ENCODE data around the gene TSPAN8. TPM values are rescaled to one million over a fixed set of nuclear protein-coding genes. Genes with fewer than 3 reads are reported as not detected.
"Not testable (repeated sequence)": the region's sequence is repeated elsewhere in the genome, so short reads cannot be mapped to it uniquely, and the experiment has no call there.

TSPAN8 gene
- total RNA-seq, 1 donor from 2014 or later, result 0.42 TPM

- H3K4me3 ChIP-seq (ENCODE audit: low read depth, low read length), result no peak overlapping the region
- TF ChIP-seq CTCF (IDR thresholded peaks at IDR 0.05; ENCODE audit: insufficient read depth, low read length, poor library complexity, severe bottlenecking), result no peak
- no peaks in the 10 kb centered on the region for H3K27me3 ChIP-seq (ENCODE audit: control insufficient read depth, insufficient read depth, low read length)
- DNase-seq (ENCODE audit: low read depth), result no peak
- H3K36me3 ChIP-seq (ENCODE audit: control insufficient read depth, insufficient read depth, low read length), result no peaks in the 10 kb centered on the region
Observed at GRCh38 chr12:71159264-71159663, 1.5 kb upstream of the TSPAN8 start.

GRCh38 chr12:71158361-71158882 is 623 bp upstream of the TSPAN8 start:
- Histone ChIP-seq H3K36me3 (ENCODE audit: control insufficient read depth, insufficient read depth, low read length) (no peaks in the 10 kb centered on the region), H3K27me3 (ENCODE audit: control insufficient read depth, insufficient read depth, low read length) (no peaks in the 10 kb centered on the region), H3K4me3 (ENCODE audit: low read depth, low read length) (no peak overlapping the region)
- no peak for TF ChIP-seq CTCF (IDR thresholded peaks at IDR 0.05; ENCODE audit: insufficient read depth, low read length, poor library complexity, severe bottlenecking)
- DNase-seq (ENCODE audit: low read depth), result no peak

- no peak for TF ChIP-seq CTCF (IDR thresholded peaks at IDR 0.05; ENCODE audit: insufficient read depth, low read length, poor library complexity, severe bottlenecking)
- DNase-seq (ENCODE audit: low read depth), result no peak
- H3K4me3 ChIP-seq (ENCODE audit: low read depth, low read length), result no peak overlapping the region
- H3K36me3 ChIP-seq (ENCODE audit: control insufficient read depth, insufficient read depth, low read length), result no peaks in the 10 kb centered on the region
- no peaks in the 10 kb centered on the region for H3K27me3 ChIP-seq (ENCODE audit: control insufficient read depth, insufficient read depth, low read length)
Observed at GRCh38 chr12:71155225-71155624, 2.6 kb downstream of the TSPAN8 start.

- Histone ChIP-seq H3K36me3 (ENCODE audit: control insufficient read depth, insufficient read depth, low read length) (no peaks in the 10 kb centered on the region), H3K4me3 (ENCODE audit: low read depth, low read length) (no peak overlapping the region), H3K27me3 (ENCODE audit: control insufficient read depth, insufficient read depth, low read length) (no peaks in the 10 kb centered on the region)
- no peak for DNase-seq (ENCODE audit: low read depth)
- no peak for TF ChIP-seq CTCF (IDR thresholded peaks at IDR 0.05; ENCODE audit: insufficient read depth, low read length, poor library complexity, severe bottlenecking)
Observed at GRCh38 chr12:71152851-71153250, 4.9 kb downstream of the TSPAN8 start.

- not testable (repeated sequence) for H3K4me3 ChIP-seq (ENCODE audit: low read depth, low read length); H3K27me3 ChIP-seq (ENCODE audit: control insufficient read depth, insufficient read depth, low read length); DNase-seq (ENCODE audit: low read depth); H3K36me3 ChIP-seq (ENCODE audit: control insufficient read depth, insufficient read depth, low read length)
Observed at GRCh38 chr12:71150041-71150440, 7.8 kb downstream of the TSPAN8 start.

GRCh38 chr12:71144682-71145081 is 13.1 kb downstream of the TSPAN8 start:
- DNase-seq (ENCODE audit: low read depth), result no peak
- Histone ChIP-seq H3K4me3 (ENCODE audit: low read depth, low read length) (no peak overlapping the region), H3K36me3 (ENCODE audit: control insufficient read depth, insufficient read depth, low read length) (no peaks in the 10 kb centered on the region), H3K27me3 (ENCODE audit: control insufficient read depth, insufficient read depth, low read length) (no peaks in the 10 kb centered on the region)
- TF ChIP-seq CTCF (IDR thresholded peaks at IDR 0.05; ENCODE audit: insufficient read depth, low read length, poor library complexity, severe bottlenecking), result no peak

Measured in kidney epithelial cell (primary cell).